ENCODE measurements around the gene KIF23. TPM values are rescaled to one million over a fixed set of nuclear protein-coding genes. Genes with fewer than 3 reads are reported as not detected.

Gene KIF23
- polyA plus RNA-seq, 3 donors, result 1.5 to 8.1 (median 1.8) TPM

- WGBS (ENCODE audit: insufficient coverage), result no CpG with 5 or more reads among the region's 1 CpG
Measured at GRCh38 chr15:69460481-69460880, 46.3 kb downstream of the KIF23 start.

GRCh38 chr15:69462030-69462492 lies 47.9 kb downstream of the KIF23 start:
- TF ChIP-seq CTCF (IDR thresholded peaks at IDR 0.05), result no peak
- H3K36me3 ChIP-seq (replicated peaks in 1 of 2; ENCODE audit: control insufficient read depth in 1 of 2, insufficient read depth in 2 of 2, low read length in 2 of 2), result peaks cover 0 to 5% of the 10 kb centered on the region in 2 donors
- Mint-ChIP-seq H3K27ac (peak overlapping the region; percentile 80 to 95 (median 87)), H3K36me3 (peaks cover 5 to 11% of the 10 kb centered on the region in 2 donors), H3K27me3 (ENCODE audit: low read depth in 3 of 3) (peaks cover 0 to 7% (median 0%) of the 10 kb centered on the region in 3 donors), H3K9me3 (no peaks in the 10 kb centered on the region), H3K4me1 (peaks cover 19% of the 10 kb centered on the region), H3K4me3 (peak overlapping the region; percentile 90 to 93)
- no peaks in the 10 kb centered on the region for H3K27me3 ChIP-seq (ENCODE audit: control insufficient read depth in 2 of 2, insufficient read depth in 2 of 2, low read length in 2 of 2)
- H3K79me2 ChIP-seq (ENCODE audit: insufficient read depth, low read length), result no peaks in the 10 kb centered on the region
- H4K20me1 ChIP-seq (ENCODE audit: insufficient read depth, low read length), result no peaks in the 10 kb centered on the region
- 31% methylated on average over 23 of the region's 23 CpGs for WGBS (ENCODE audit: insufficient coverage)
- H2AFZ ChIP-seq (ENCODE audit: insufficient read depth, low read depth, low read length, poor library complexity, severe bottlenecking), result peak overlapping the region; percentile 98
- intact Hi-C loops (cut with micrococcal nuclease), result loop anchor here in 1 of 2 donors (10.0 kb wide), 1 partner anchor 407 kb away; no protein-coding TSS in a partner anchor
- H3K4me2 ChIP-seq (replicated peaks; ENCODE audit: extremely low read depth, low read length, poor library complexity, severe bottlenecking), result peak overlapping the region; percentile 93
- H3K4me1 ChIP-seq (ENCODE audit: control insufficient read depth in 1 of 2, insufficient read depth in 2 of 2, low read length in 2 of 2), result peaks cover 13 to 19% of the 10 kb centered on the region in 2 donors
- H3K27ac ChIP-seq (ENCODE audit: low read depth in 1 of 2, low read length in 2 of 2), result peak overlapping the region; percentile 58 to 86
- DNase-seq, result peak in 1 of 3 donors; percentile 21
- peak overlapping the region; percentile 57 to 91 (median 60) for H3K4me3 ChIP-seq (replicated peaks in 1 of 3; ENCODE audit: low read depth in 2 of 3, low read length in 3 of 3)
- peak overlapping the region; percentile 77 for H3K9ac ChIP-seq (ENCODE audit: insufficient read depth, low read length, poor library complexity, severe bottlenecking)
- H3K9me3 ChIP-seq (replicated peaks in 1 of 2; ENCODE audit: control insufficient read depth in 1 of 2, insufficient read depth in 1 of 2, low read length in 2 of 2), result no peaks in the 10 kb centered on the region

More at GRCh38 chr15:69460481-69460880, 46.3 kb downstream of the KIF23 start:
- H3K36me3 ChIP-seq (replicated peaks in 1 of 2; ENCODE audit: control insufficient read depth in 1 of 2, insufficient read depth in 2 of 2, low read length in 2 of 2), result peaks cover 13 to 20% of the 10 kb centered on the region in 2 donors
- TF ChIP-seq CTCF (IDR thresholded peaks at IDR 0.05), result no peak
- H3K4me1 ChIP-seq (ENCODE audit: control insufficient read depth in 1 of 2, insufficient read depth in 2 of 2, low read length in 2 of 2), result peaks cover 13 to 19% of the 10 kb centered on the region in 2 donors
- no peaks in the 10 kb centered on the region for H3K27me3 ChIP-seq (ENCODE audit: control insufficient read depth in 2 of 2, insufficient read depth in 2 of 2, low read length in 2 of 2)
- no peak overlapping the region for H3K4me3 ChIP-seq (replicated peaks in 1 of 3; ENCODE audit: low read depth in 2 of 3, low read length in 3 of 3)
- Mint-ChIP-seq H3K9me3 (no peaks in the 10 kb centered on the region), H3K36me3 (peaks cover 19 to 26% of the 10 kb centered on the region in 2 donors), H3K27ac (no peak overlapping the region), H3K4me3 (no peak overlapping the region), H3K4me1 (peaks cover 19% of the 10 kb centered on the region), H3K27me3 (ENCODE audit: low read depth in 3 of 3) (peaks cover 0 to 3% (median 0%) of the 10 kb centered on the region in 3 donors)
- no peak overlapping the region for H3K27ac ChIP-seq (ENCODE audit: low read depth in 1 of 2, low read length in 2 of 2)
- intact Hi-C loops (cut with micrococcal nuclease), result loop anchor here in 1 of 2 donors (10.0 kb wide), 1 partner anchor 406 kb away; no protein-coding TSS in a partner anchor
- H4K20me1 ChIP-seq (ENCODE audit: insufficient read depth, low read length), result peaks cover 14% of the 10 kb centered on the region
- no peaks in the 10 kb centered on the region for H3K9me3 ChIP-seq (replicated peaks in 1 of 2; ENCODE audit: control insufficient read depth in 1 of 2, insufficient read depth in 1 of 2, low read length in 2 of 2)
- no peak overlapping the region for H2AFZ ChIP-seq (ENCODE audit: insufficient read depth, low read depth, low read length, poor library complexity, severe bottlenecking)
- H3K9ac ChIP-seq (ENCODE audit: insufficient read depth, low read length, poor library complexity, severe bottlenecking), result no peak overlapping the region
- H3K79me2 ChIP-seq (ENCODE audit: insufficient read depth, low read length), result peaks cover 11% of the 10 kb centered on the region
- no peak for DNase-seq
- H3K4me2 ChIP-seq (replicated peaks; ENCODE audit: extremely low read depth, low read length, poor library complexity, severe bottlenecking), result no peak overlapping the region
